HG03025 (cell line): ENCODE results near the gene TMC6.

Source experiments
- ATAC-seq: cut with Tn5 transposase; IDR thresholded peaks from one replicate; pipeline ENCODE4 v1.9.1; 2021; ENCODE audit warnings: mild to moderate bottlenecking, moderate library complexity; ENCODE audit not compliant: unreplicated experiment, low FRiP score

Gene TMC6

GRCh38 chr17:78138204-78139060, 9.9 kb upstream of the TMC6 start:
- ATAC-seq: no peak

GRCh38 chr17:78137392-78138203, 9.0 kb upstream of the TMC6 start:
- no peak for ATAC-seq

- no peak for ATAC-seq
Observed at GRCh38 chr17:78135858-78136500, 7.4 kb upstream of the TMC6 start.

GRCh38 chr17:78134899-78135385, 6.4 kb upstream of the TMC6 start:
- ATAC-seq: no peak

GRCh38 chr17:78133971-78134898, 5.7 kb upstream of the TMC6 start:
- no peak for ATAC-seq

- ATAC-seq: no peak
Observed at GRCh38 chr17:78133179-78133951, 4.8 kb upstream of the TMC6 start.

GRCh38 chr17:78132767-78133178, 4.2 kb upstream of the TMC6 start:
- no peak for ATAC-seq

GRCh38 chr17:78132084-78132676, 3.6 kb upstream of the TMC6 start:
- no peak for ATAC-seq

GRCh38 chr17:78131172-78132083, 2.9 kb upstream of the TMC6 start:
- no peak for ATAC-seq

- no peak for ATAC-seq
Observed at GRCh38 chr17:78130437-78131101, 2.0 kb upstream of the TMC6 start, which contains the start of gene TMC8. Gene TMC8, plus strand, starts transcription at chr17:78130771. Its CDS starts 818 bp downstream, at chr17:78131589.

GRCh38 chr17:78130090-78130436, 1.5 kb upstream of the TMC6 start:
- ATAC-seq: no peak

GRCh38 chr17:78129351-78130089, 965 bp upstream of the TMC6 start:
- ATAC-seq: no peak

GRCh38 chr17:78127888-78128550, 536 bp downstream of the TMC6 start:
- ATAC-seq: no peak

- ATAC-seq: no peak
Observed at GRCh38 chr17:78127239-78127887, 1.2 kb downstream of the TMC6 start.

- no peak for ATAC-seq
Observed at GRCh38 chr17:78126895-78127238, 1.7 kb downstream of the TMC6 start.
